GM18861 (cell line): Measurements from ENCODE around the gene EPHX1.
"Not testable (repeated sequence)": the region's sequence is repeated elsewhere in the genome, so short reads cannot be mapped to it uniquely, and the experiment has no call there.

Source experiments
- ATAC-seq: cut with Tn5 transposase; IDR thresholded peaks from one replicate; pipeline ENCODE4 v1.9.1; 2021; ENCODE audit not compliant: unreplicated experiment

EPHX1 gene

GRCh38 chr1:225809842-225810578 lies at the start of gene EPHX1:
Gene EPHX1, plus strand, starts transcription at chr1:225810124. Its CDS starts 18,606 bp downstream, at chr1:225828730.
- peak; percentile 91 for ATAC-seq

GRCh38 chr1:225760531-225760930 lies 49.4 kb upstream of the EPHX1 start:
- ATAC-seq: no peak

GRCh38 chr1:225761395-225761794 lies 48.5 kb upstream of the EPHX1 start:
- not testable (repeated sequence) for ATAC-seq

DNA sequence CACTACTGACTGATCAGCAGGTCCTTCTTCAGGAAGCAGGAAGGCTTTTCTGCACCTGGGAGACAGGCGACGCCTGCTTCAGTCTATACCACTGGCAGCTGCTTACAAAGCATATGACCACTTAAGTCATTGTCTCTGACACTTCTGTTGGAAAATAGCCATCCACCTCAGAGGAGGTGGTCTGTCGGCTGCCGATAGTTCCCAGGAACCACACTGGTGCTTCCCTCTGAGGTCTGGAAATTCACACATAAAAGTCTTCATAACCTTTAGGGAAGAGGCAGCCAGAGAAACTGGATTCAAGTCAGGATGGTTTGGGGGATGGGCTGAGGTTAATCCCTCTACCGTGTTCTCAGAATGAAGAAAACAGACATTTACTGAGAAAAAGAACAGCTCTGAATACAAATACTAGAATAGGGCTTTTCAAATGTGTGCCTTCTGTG lies 47.9 kb upstream of the EPHX1 start:
- no peak for ATAC-seq

- ATAC-seq: no peak
Observed at GRCh38 chr1:225762444-225762843, 47.5 kb upstream of the EPHX1 start.

GRCh38 chr1:225763716-225764548 lies 46.0 kb upstream of the EPHX1 start:
- no peak for ATAC-seq

DNA sequence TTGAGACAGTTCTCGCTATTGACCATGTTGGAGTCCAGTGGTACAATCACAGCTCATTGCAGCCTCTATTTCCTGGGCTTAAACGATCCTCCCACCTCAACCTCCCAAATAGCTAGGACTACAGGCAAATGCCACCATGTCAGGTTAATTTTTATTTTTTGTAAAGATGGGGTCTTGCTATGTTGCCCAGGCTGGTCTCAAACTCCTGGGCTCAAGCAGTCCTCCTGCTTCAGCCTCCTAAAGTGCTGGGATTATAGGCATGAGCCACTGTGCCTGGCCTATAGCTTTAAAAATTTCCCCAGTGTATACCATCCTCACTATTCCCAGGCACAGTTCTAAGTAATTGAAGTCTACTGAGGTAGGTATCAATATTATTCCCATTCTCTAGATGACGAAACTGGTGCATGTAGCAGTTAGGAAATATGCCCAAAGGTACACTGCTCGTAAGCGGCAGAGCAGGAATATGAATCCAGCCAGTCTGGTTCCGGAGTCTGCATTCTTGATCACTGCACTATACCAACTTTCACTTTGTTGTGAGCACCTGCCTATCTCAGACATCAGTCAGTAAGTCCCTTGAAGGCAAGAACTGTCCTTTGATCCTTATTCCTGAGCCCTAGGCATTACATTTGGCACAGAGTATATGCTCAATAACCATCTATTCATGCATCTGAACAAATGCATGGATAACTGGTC lies 43.8 kb upstream of the EPHX1 start:
- no peak for ATAC-seq

DNA sequence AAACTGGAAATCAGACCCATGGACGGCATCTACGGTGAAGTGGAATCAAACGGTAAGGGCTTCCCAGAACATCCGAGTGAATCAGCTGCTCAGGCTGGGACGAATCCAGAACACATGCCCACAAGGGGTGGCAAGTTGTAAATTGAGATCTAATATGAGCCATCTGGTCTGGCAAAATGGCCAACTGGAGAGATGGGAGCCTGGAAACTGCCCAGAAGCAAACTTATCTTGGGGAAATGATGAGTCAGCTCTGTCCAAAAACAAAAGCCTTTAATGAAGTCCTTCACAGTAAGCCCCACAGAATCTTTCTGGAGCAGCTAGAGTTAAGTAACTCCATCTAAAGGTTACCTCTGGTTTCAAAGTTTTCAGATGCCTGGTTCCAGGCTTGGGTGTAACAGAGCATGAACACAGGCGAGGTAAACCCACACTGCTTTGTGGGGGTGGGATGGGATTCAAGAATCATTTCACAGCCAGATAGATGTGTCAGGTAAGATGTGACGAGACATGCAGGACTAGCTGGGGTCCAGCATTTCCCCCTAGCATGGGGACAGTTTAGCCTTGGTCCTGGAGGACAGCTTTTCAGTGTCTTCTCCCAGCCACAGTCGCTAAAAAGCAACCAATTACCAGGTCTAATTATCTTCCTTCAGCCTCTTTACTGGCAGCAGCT lies 42.8 kb upstream of the EPHX1 start:
- no peak for ATAC-seq

DNA sequence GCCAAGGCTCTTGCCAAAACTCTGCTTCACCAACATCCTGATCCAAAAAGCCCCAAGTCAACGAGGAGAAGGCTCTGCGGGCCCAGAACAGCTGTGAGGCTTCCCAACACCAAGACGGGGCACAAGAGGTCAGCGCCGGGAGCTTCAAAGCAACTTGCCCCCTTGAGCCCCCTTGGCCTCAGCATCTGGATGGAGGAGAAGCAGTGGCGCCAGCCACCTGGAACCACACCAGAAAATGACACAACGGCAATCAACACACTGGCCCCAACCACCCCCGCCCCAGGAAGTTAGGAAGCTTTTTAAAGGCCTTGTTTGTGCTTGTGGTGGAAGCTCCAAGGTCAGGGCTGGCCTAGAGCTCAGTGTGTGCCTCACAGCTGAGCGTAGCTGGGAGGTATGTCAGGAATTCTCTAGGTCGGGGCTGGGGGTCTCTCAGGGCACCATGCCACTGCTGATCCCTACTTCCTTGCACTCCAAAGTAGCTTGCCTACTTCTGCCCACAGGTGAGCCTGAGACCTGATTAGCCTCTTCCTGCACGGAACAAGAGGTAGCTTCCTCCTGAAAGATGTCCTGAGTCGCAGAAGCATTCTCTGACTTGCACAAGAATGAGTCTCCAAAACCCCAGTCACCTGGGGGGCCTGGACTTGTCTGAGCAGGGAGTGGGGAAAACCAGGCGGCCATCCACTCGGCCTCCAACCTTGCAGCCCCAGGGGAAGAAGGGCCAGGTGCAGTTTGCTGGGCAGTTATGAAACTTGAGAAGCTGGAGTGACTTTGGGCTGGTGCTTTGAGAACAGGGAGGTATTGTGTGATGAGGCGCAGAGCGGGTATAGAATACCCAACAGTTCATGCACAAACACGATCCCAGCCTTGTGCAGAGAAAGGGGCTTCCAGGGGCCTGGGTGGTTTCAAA lies 42.0 kb upstream of the EPHX1 start:
- no peak for ATAC-seq

GRCh38 chr1:225768662-225769426 lies 41.1 kb upstream of the EPHX1 start:
- no peak for ATAC-seq

GRCh38 chr1:225769687-225770086 lies 40.2 kb upstream of the EPHX1 start:
- ATAC-seq: no peak

GRCh38 chr1:225770561-225771248 lies 39.2 kb upstream of the EPHX1 start:
- ATAC-seq: no peak

- no peak for ATAC-seq
Observed at GRCh38 chr1:225771661-225772322, 38.1 kb upstream of the EPHX1 start.

DNA sequence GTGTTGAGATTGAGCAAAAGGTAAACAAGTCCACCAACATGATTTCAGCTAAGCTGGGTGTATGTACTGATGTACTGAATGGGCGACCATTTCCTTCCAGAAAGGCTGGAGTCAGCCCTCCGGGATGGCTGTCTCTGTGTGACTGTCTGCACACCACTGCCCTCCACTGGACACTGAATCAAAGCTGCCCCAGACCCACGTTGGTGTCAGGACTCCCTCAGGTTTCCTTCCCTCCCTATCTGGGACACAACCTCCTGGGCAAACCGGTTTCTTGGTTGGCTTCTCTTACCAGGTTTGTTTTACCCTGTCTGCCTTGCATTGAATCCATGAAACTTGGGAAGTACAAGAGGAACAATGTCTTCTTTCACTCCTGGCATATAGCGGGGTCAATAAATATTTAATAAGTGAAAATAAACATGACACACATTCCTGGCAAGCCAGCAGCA lies 37.6 kb upstream of the EPHX1 start:
- ATAC-seq: no peak

DNA sequence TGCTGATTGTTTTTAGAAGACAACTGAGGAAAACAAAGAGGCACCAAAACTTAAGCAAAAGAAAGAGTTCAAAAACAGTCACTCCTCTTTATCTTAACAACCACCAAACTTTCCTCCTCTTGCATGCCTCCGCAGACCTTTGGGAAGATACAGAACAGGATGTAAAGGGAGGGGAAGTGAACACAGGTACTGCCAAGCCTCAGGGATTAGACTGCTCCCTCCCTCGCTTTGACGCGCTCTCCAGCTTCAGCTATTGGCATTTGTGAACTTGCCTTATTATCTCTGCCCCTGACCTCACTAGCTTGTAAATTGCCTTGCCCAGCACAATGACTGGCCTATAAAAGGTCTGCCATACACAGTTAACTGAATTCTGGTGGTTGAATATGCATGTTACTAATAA lies 37.1 kb upstream of the EPHX1 start:
- no peak for ATAC-seq

DNA sequence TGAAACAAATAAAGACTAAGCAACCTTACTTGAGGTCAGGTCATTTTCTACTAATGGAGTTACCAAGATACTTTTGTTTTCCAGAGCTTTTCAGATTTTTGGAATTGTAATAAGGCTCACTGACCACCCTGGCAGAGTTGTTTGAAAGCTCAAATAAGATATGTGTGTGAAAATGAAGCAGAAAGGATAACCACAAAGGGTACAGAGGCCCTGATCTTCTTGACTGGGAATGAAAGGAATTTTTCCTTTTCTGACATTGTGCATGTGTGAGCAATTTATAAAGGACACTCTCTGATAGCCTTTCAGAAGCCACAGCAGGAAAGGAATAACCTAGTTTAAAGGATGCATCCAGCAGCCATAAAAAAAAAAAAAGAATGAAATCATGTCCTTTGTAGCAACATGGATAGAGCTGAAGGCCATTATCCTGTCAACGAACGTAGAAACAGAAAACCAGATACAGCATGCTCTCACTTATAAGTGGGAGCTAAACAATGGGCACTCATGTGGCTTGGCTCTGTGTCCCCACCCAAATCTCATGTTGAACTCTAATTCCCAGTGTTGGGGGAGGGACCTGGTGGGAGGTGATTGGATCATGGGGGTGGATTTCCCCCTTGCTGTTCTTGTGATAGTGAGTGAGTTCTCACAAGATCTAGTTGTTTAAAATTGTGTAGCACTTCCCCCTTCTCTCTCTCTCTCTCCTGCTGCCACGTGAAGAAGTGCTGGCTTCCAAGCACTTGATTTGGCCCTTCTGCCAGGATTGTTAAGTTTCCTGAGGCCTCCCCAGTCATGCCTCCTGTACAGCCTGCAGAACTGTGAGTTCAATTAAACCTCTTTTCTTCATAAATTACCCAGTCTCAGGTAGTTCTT lies 35.4 kb upstream of the EPHX1 start:
- no peak for ATAC-seq

- no peak for ATAC-seq
Observed at GRCh38 chr1:225776294-225776693, 33.6 kb upstream of the EPHX1 start.
